Effector memory CD4-positive, alpha-beta T cell (primary cell): ENCODE measurements around the gene CACNB4.

ENCODE experiments used
- DNase-seq, 3 donors: peaks; one replicate each; pipeline ENCODE4 v3.0.0-alpha.2; 2020
- H3K27ac ChIP-seq: 2 replicates; pipeline ENCODE4 v1.7.0; 2013; ENCODE audit warnings: mild to moderate bottlenecking, low read length, moderate library complexity; ENCODE audit not compliant: insufficient read depth, poor library complexity, severe bottlenecking
- H3K27me3 ChIP-seq: replicated peaks from 2 replicates; pipeline ENCODE4 v1.7.0; 2013; ENCODE audit warnings: mild to moderate bottlenecking, low read length; ENCODE audit not compliant: insufficient read depth, control insufficient read depth, poor library complexity, severe bottlenecking
- H3K36me3 ChIP-seq: 2 replicates; pipeline ENCODE4 v1.7.0; 2013; ENCODE audit warnings: mild to moderate bottlenecking, low read length, moderate library complexity; ENCODE audit not compliant: control insufficient read depth, insufficient read depth
- H3K4me1 ChIP-seq: 2 replicates; pipeline ENCODE4 v1.7.0; 2013; ENCODE audit warnings: low read length, mild to moderate bottlenecking; ENCODE audit not compliant: control insufficient read depth, insufficient read depth, poor library complexity, severe bottlenecking
- H3K4me3 ChIP-seq: 2 replicates; pipeline ENCODE4 v1.7.0; 2013; ENCODE audit warnings: low read length, low read depth, mild to moderate bottlenecking; ENCODE audit not compliant: insufficient read depth, poor library complexity, severe bottlenecking
- H3K9me3 ChIP-seq: 2 replicates; pipeline ENCODE4 v1.7.0; 2013; ENCODE audit warnings: mild to moderate bottlenecking, low read length, moderate library complexity; ENCODE audit not compliant: control insufficient read depth

CACNB4 gene

DNA sequence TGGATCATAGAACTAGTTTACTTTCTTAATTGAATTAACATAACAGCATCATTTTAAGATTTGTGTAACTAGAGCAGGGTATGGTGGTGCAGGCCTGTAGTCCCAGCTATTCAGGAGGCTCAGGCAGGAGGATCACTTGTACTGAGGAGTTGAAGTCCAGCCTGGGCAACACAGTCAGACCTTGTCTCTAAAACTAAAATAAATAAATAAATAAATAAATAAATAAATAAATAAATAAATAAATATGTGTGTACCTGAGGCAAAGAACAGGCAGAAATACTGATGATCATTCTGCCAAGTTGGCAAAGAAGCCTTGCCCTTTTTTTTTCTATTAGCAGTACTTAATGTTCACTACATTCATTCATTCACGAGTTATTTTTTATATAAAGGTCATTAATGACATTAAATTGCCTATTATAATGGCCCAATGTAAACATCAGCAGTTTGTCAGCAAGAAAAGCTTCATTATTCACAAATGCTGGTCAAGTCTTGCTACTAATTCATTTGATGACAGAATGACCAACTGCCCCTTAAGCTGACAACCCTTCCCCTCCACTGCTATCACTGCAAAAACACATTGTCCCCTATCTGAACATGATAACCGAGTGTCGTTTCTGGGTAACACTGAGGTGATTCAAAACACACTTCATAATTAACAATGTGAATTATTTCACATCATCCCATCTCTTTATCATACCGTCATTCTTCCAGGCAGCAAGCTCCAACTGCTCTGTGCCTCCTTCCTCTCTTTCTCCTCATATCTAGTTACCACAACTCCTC is 309.6 kb downstream of the CACNB4 start:
- Histone ChIP-seq H3K27ac (no peak overlapping the region), H3K4me1 (no peaks in the 10 kb centered on the region), H3K27me3 (no peaks in the 10 kb centered on the region), H3K9me3 (no peaks in the 10 kb centered on the region), H3K36me3 (peaks cover 4% of the 10 kb centered on the region), H3K4me3 (no peak overlapping the region)
- no peak for DNase-seq

- no peaks in the 10 kb centered on the region for H3K4me1 ChIP-seq
- H3K27me3 ChIP-seq = no peaks in the 10 kb centered on the region
- no peak overlapping the region for H3K4me3 ChIP-seq
- no peak overlapping the region for H3K27ac ChIP-seq
- H3K36me3 ChIP-seq = peaks cover 4% of the 10 kb centered on the region
- DNase-seq = no peak
- no peaks in the 10 kb centered on the region for H3K9me3 ChIP-seq
Observed at GRCh38 chr2:151786483-151786882, 312.4 kb downstream of the CACNB4 start.

GRCh38 chr2:151786077-151786476 is 312.8 kb downstream of the CACNB4 start:
- H3K27ac ChIP-seq = no peak overlapping the region
- no peaks in the 10 kb centered on the region for H3K4me1 ChIP-seq
- no peaks in the 10 kb centered on the region for H3K27me3 ChIP-seq
- H3K9me3 ChIP-seq = no peaks in the 10 kb centered on the region
- DNase-seq = no peak
- H3K36me3 ChIP-seq = peaks cover 4% of the 10 kb centered on the region
- H3K4me3 ChIP-seq = no peak overlapping the region

DNA sequence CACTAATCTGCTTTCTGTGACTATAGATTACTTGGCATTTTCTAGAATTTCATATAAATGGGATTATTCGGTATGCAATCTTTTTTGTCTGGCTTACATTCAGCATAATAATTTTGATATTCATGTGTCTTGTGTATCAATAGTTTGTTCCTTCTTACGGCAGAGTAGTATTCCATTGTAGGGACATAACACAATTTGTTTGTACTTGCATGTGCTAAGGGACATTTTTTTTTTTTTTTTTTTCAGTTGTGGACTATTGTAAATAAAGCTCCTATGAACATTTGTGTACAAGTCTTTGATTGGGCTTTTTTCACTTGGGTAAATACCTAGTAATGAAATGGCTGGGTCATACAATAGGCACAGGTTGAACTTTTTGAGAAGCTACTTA is 315.7 kb downstream of the CACNB4 start:
- Histone ChIP-seq H3K4me3 (no peak overlapping the region), H3K9me3 (no peaks in the 10 kb centered on the region), H3K36me3 (peaks cover 4% of the 10 kb centered on the region), H3K4me1 (no peaks in the 10 kb centered on the region), H3K27ac (no peak overlapping the region), H3K27me3 (no peaks in the 10 kb centered on the region)
- no peak for DNase-seq
